Right hindlimb (tissue), 1 donor: Measurements from ENCODE around the gene C10orf120.

Experiments
- DNase-seq: peaks from one replicate; pipeline ENCODE4 v3.0.0-alpha.2; 2018

The C10orf120 gene

GRCh38 chr10:122699796-122700455, at the start of gene C10orf120:
Gene C10orf120, minus strand, starts transcription at chr10:122699846. Its CDS starts 56 bp downstream, at chr10:122699790.
- no peak for DNase-seq

- no peak for DNase-seq
Measured at GRCh38 chr10:122748496-122748895, 48.9 kb upstream of the C10orf120 start.

- no peak for DNase-seq
Measured at GRCh38 chr10:122746408-122746807, 46.8 kb upstream of the C10orf120 start.

- no peak for DNase-seq
Measured at GRCh38 chr10:122744257-122744656, 44.6 kb upstream of the C10orf120 start.

GRCh38 chr10:122740640-122741039, 41.0 kb upstream of the C10orf120 start:
- no peak for DNase-seq

- DNase-seq, result no peak
Measured at GRCh38 chr10:122738031-122738430, 38.4 kb upstream of the C10orf120 start.

GRCh38 chr10:122733931-122734665, 34.5 kb upstream of the C10orf120 start:
- no peak for DNase-seq

- DNase-seq, result no peak
Measured at GRCh38 chr10:122733443-122733842, 33.8 kb upstream of the C10orf120 start.

- DNase-seq, result no peak
Measured at GRCh38 chr10:122730238-122730637, 30.6 kb upstream of the C10orf120 start.

GRCh38 chr10:122729126-122729525, 29.5 kb upstream of the C10orf120 start:
- DNase-seq, result no peak

- no peak for DNase-seq
Measured at GRCh38 chr10:122727426-122727825, 27.8 kb upstream of the C10orf120 start.

- DNase-seq, result no peak
Measured at GRCh38 chr10:122725768-122726167, 26.1 kb upstream of the C10orf120 start.

GRCh38 chr10:122725006-122725405, 25.4 kb upstream of the C10orf120 start:
- no peak for DNase-seq

- DNase-seq, result no peak
Measured at GRCh38 chr10:122721111-122721510, 21.5 kb upstream of the C10orf120 start.

GRCh38 chr10:122716025-122716424, 16.4 kb upstream of the C10orf120 start:
- no peak for DNase-seq

- no peak for DNase-seq
Measured at GRCh38 chr10:122715576-122715975, 15.9 kb upstream of the C10orf120 start.

- no peak for DNase-seq
Measured at GRCh38 chr10:122713091-122713885, 13.6 kb upstream of the C10orf120 start.

GRCh38 chr10:122710576-122710975, 10.9 kb upstream of the C10orf120 start:
- DNase-seq, result no peak

GRCh38 chr10:122709971-122710370, 10.3 kb upstream of the C10orf120 start:
- DNase-seq, result no peak

- no peak for DNase-seq
Measured at GRCh38 chr10:122707535-122707934, 7.9 kb upstream of the C10orf120 start.

- DNase-seq, result no peak
Measured at GRCh38 chr10:122706947-122707346, 7.3 kb upstream of the C10orf120 start.

GRCh38 chr10:122706467-122706866, 6.8 kb upstream of the C10orf120 start:
- DNase-seq, result no peak
